GM21381 (cell line): ENCODE measurements around the gene RASSF9.

Experiments
- ATAC-seq: cut with Tn5 transposase; IDR thresholded peaks from one replicate; pipeline ENCODE4 v1.9.1; 2021; ENCODE audit warnings: mild to moderate bottlenecking, moderate library complexity; ENCODE audit not compliant: unreplicated experiment

RASSF9 gene

GRCh38 chr12:85836197-85837090, at the start of gene RASSF9:
RASSF9 (minus strand) TSS chr12:85836409; CDS start chr12:85836201, 208 bp downstream.
- no peak for ATAC-seq

GRCh38 chr12:85883763-85884162, 47.6 kb upstream of the RASSF9 start:
- no peak for ATAC-seq

- no peak for ATAC-seq
Measured at GRCh38 chr12:85877459-85877858, 41.2 kb upstream of the RASSF9 start.

GRCh38 chr12:85874031-85874461, 37.8 kb upstream of the RASSF9 start, which contains the start of gene NTS:
NTS (plus strand) TSS chr12:85874295; CDS start chr12:85874404, 109 bp downstream.
- ATAC-seq = peak; percentile 77

GRCh38 chr12:85872497-85873091, 36.4 kb upstream of the RASSF9 start:
- peak; percentile 68 for ATAC-seq

GRCh38 chr12:85866986-85867776, 31.0 kb upstream of the RASSF9 start:
- ATAC-seq = peak; percentile 95

- no peak for ATAC-seq
Measured at GRCh38 chr12:85865890-85866289, 29.7 kb upstream of the RASSF9 start.

GRCh38 chr12:85856966-85857365, 20.8 kb upstream of the RASSF9 start:
- no peak for ATAC-seq

GRCh38 chr12:85855305-85855704, 19.1 kb upstream of the RASSF9 start:
- no peak for ATAC-seq

- ATAC-seq = no peak
Measured at GRCh38 chr12:85849344-85849743, 13.1 kb upstream of the RASSF9 start.

GRCh38 chr12:85843606-85844310, 7.5 kb upstream of the RASSF9 start:
- ATAC-seq = no peak

- no peak for ATAC-seq
Measured at GRCh38 chr12:85835426-85836196, 598 bp downstream of the RASSF9 start.

- ATAC-seq = no peak
Measured at GRCh38 chr12:85834378-85834777, 1.8 kb downstream of the RASSF9 start.

GRCh38 chr12:85833579-85833978, 2.6 kb downstream of the RASSF9 start:
- no peak for ATAC-seq

- ATAC-seq = no peak
Measured at GRCh38 chr12:85831327-85831990, 4.8 kb downstream of the RASSF9 start.

GRCh38 chr12:85829391-85829790, 6.8 kb downstream of the RASSF9 start:
- no peak for ATAC-seq

- no peak for ATAC-seq
Measured at GRCh38 chr12:85828576-85828975, 7.6 kb downstream of the RASSF9 start.

GRCh38 chr12:85825746-85826145, 10.5 kb downstream of the RASSF9 start:
- no peak for ATAC-seq

GRCh38 chr12:85823436-85824180, 12.6 kb downstream of the RASSF9 start:
- ATAC-seq = no peak
